ENCODE measurements around the gene NOTUM. TPM values are rescaled to one million over a fixed set of nuclear protein-coding genes. Genes with fewer than 3 reads are reported as not detected.

NOTUM gene
- polyA plus RNA-seq, 12 donors = 1.9 to 7.7 (median 3.5) TPM; not detected in 2

- peak; percentile 84 for DNase-seq
Observed at GRCh38 chr17:81911277-81911961, 49.6 kb downstream of the NOTUM start, which contains the start of gene PCYT2. PCYT2 (minus strand) TSS chr17:81911399; CDS start chr17:81911355, 44 bp downstream.

GRCh38 chr17:81910840-81911276 lies 50.1 kb downstream of the NOTUM start:
- no peak for DNase-seq

DNA sequence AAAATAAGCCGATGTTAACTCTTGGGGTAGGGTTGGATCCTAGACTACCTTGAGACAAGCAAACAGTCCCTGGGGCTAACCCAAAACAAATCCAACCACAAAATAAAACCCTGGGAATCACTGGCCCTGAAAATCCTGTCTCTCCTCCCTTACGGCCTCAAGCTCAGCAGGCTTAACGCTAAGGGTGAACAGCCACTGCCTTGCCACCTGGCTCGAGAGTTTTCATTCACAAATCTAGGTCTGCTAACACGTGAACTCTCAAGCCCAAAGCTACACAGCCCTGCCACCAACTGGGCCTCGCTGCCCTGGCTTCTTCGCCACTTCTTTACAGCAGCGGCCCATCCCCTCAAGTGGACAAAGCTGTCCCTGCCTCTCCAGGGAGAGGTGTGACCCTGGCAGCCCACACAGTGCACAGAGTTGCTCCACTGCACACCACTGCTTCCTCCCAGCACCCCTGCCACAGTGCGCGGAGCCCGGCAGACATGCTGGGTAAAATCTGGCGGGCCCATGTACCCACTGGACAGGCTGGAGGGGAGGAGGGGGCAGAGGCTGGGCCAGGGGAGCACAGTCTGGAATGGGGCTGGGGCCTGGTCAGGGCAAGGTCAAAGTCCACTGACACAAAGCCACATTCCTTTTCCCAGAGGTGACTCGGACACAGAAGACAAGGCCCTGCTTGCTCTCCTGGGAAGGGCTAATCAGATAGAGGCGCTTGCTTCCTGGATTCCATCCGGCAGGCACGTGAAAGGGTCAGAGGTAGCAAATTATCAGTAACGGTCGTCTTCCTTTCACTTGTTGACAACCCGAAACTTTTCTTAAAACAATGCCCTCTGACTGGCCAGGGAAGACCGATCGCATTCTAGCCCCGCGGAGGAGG lies 50.8 kb downstream of the NOTUM start:
- DNase-seq = no peak

DNA sequence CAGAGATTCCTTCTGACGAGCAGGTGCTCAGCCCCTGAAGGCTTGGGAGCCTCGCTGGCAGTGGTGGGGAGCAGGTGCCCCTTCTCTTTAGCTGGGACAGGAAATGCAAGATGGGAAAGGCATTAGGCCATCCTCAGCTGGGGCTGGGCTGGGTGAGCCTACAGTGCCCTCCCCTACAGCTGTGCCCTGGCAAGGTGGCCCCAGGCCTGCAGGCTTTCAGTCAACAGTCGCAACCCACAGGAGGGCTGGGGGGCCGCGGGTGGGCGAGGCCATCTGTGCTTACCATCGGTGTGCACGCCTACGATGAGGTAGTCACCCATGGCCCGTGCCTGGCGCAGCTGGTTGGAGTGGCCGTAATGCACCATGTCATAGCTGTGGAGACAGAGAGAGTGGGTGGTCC lies 51.8 kb downstream of the NOTUM start:
- no peak for DNase-seq

DNA sequence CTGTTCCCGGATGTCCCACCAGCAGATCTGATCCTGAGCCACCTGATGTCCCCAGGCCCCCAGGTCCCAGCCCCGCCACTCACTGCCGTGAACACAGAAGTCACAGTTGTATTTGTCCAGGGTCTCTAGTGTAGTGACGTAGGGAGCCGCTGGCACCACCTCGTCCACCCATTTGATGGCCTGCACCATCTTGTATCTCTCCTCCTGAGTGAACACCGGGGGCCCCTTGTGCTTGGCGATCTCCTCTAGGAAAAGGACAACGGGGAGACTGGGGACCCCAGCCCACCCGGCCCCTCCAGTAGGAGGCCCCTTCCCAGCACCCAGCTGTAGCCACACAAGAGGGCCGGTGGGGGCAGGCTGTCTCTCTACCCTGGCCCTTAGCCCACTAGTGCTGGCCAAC lies 52.2 kb downstream of the NOTUM start:
- no peak for DNase-seq

- no peak for DNase-seq
Observed at GRCh38 chr17:81907219-81908145, 53.5 kb downstream of the NOTUM start.

- no peak for DNase-seq
Observed at GRCh38 chr17:81906476-81907218, 54.3 kb downstream of the NOTUM start.

GRCh38 chr17:81905993-81906392 lies 55.0 kb downstream of the NOTUM start:
- DNase-seq = no peak

DNA sequence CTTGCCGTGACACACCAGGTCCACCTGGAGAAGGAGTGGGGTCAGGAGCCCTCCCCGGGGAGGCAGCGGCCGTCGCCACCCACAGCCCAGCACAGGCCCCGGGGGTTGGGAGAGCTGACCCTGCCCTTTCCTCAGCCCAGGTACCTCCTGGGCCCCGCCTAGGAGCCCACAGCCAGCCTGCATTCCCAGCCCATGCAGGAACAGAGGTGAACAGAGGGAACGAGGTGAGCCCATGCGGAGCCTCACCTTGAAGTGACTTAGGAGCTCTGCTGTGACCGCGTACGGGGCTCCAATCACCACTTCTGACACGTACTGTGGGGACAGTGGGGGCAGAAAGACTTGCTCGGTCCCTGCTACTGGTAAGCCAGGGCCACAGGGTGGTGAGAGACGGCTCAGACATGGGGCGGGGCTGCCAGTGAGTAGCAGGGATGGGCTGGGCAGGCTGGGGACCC lies 55.5 kb downstream of the NOTUM start:
- no peak for DNase-seq

DNA sequence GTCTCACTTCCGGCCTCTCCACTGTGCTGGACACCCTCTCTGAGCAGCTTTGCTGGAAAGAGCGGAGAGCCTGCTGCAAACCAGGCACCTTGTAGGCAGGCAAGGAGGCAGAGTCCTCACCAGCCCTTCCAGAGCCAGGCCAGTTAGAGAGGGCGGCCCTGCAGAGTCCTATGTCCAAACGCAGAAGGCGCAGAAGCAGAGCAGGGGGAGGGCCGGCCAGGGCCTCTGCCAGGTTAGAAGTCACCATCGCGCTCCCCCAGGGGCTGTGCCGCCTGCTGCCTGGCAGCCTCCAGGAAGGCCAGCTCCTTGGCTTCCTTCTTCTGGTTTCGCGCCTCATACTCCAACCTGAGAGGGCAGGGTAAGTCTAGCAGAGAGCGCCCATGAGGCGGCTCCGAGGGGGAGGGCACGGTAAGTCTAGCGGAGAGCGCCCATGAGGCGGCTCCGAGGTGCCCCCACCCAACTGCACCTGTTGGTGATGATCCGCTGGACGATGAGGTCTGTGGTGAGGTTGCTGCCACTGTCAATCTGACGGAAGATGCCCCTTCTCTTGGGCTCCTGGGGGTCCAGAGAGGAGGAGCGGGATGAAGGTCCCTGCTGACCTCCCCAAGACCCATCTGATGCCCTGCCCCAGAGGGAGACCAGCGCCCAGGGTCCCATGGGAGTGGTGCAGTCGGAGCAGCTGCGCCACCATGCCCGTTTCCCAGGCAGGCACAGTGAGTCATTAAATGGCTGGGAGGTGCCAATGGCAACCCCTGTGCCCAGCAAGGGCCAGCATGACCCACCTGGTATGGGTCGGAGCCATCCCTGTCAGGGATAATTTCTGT lies 56.2 kb downstream of the NOTUM start:
- DNase-seq = no peak

DNA sequence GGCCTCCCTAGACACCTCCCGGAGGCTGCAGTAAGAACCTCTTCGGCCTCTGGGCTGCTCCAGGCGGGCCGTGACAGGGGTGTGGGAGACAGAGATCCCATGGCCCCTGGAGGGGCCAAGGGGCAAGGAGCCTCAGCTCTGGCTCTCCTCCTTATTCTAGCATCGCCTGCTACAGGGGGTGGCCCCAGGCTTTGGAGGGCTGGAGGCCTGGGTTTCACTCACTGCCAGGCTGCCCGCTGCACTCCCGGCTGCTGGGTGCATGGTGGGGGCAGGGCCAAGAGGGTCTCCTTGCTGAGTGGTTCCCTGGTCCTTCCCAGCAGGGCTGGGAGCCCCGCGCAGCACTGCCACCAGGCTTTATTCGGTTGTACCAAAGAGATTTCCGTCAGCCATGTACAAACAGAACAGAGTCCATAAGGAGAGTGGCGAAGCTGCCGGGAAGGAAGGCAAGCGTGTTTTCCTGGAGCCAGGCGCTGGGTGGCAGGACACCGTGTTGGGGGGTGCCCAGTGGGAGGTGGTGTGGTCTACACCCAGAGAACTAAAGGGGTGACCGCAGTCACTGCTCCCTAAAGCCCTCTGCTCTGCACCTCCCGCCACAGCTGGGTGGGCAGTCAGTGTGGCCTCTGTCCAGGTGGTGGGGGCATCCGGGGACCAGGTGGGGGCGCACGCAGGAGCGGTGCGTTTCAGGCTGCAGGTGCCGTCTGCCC lies 56.9 kb downstream of the NOTUM start:
- no peak for DNase-seq

DNA sequence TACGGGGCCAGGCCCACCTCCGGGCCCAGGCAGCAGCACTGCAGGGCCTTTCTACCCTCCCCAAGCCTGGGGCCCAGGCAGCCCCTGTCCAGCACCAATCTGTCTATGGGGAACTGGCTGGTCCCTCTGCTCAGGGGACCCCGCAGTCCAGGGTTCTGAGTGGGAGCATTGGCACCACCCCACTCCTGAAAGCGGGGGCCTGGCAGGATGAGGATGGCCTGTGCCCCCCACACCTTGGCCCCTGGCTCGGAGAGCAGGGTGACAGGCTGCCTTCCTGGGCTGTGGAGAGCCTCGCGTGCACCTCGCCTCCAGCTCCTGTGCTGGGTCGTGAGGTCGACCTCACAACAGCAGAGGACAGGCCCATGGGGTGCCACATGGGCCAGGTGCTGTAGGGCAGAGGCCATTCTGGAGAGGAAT lies 57.6 kb downstream of the NOTUM start:
- no peak for DNase-seq

GRCh38 chr17:81902653-81903414 lies 58.2 kb downstream of the NOTUM start:
- DNase-seq = no peak

Other genes starting within 250 kb of the NOTUM start
- gene SLC25A10, start 248.9 kb downstream of the NOTUM start, polyA plus RNA-seq (ENCODE audit: insufficient read length in 12 of 12) = 10 to 100 TPM in 1 of 12 donors, 1 to 10 TPM in 10, not detected in 1; 1.2 to 22.7 (median 2.9) TPM
- under 1 TPM in 4 of 12 donors, not detected in 8; 0.18 to 0.33 (median 0.22) TPM for gene GCGR, start 157.0 kb downstream of the NOTUM start, polyA plus RNA-seq (ENCODE audit: insufficient read length in 12 of 12)
- 100 to 1,000 TPM in 3 of 12 donors, 10 to 100 TPM in 8, not detected in 1; 73.5 to 264 (median 95.5) TPM for gene MCRIP1, start 127.9 kb downstream of the NOTUM start, polyA plus RNA-seq (ENCODE audit: insufficient read length in 12 of 12)
- 10 to 100 TPM in 11 of 12 donors, not detected in 1; 10.9 to 61.9 (median 26.1) TPM for gene PPP1R27, start 126.1 kb downstream of the NOTUM start, polyA plus RNA-seq (ENCODE audit: insufficient read length in 12 of 12)
- 100 to 1,000 TPM in 11 of 12 donors, not detected in 1; 346 to 655 (median 404) TPM for gene P4HB, start 100.7 kb downstream of the NOTUM start, polyA plus RNA-seq (ENCODE audit: insufficient read length in 12 of 12)
- 100 to 1,000 TPM in 11 of 12 donors, not detected in 1; 114 to 310 (median 158) TPM for gene ARHGDIA, start 89.8 kb downstream of the NOTUM start, polyA plus RNA-seq (ENCODE audit: insufficient read length in 12 of 12)
- 100 to 1,000 TPM in 1 of 12 donors, 10 to 100 TPM in 11; 45.6 to 887 (median 57.3) TPM for gene ALYREF, start 69.6 kb downstream of the NOTUM start, polyA plus RNA-seq (ENCODE audit: insufficient read length in 12 of 12)
- 100 to 1,000 TPM in 2 of 12 donors, 10 to 100 TPM in 9, not detected in 1; 52.4 to 123 (median 89.3) TPM for gene ANAPC11, start 69.5 kb downstream of the NOTUM start, polyA plus RNA-seq (ENCODE audit: insufficient read length in 12 of 12)
- under 1 TPM in 10 of 12 donors, not detected in 2; 0.14 to 0.81 (median 0.49) TPM for gene NPB, start 58.9 kb downstream of the NOTUM start, polyA plus RNA-seq (ENCODE audit: insufficient read length in 12 of 12)
- 10 to 100 TPM in 6 of 12 donors, 1 to 10 TPM in 5, not detected in 1; 8.1 to 17.0 (median 10.0) TPM for gene PCYT2, start 49.8 kb downstream of the NOTUM start, polyA plus RNA-seq (ENCODE audit: insufficient read length in 12 of 12)
- 10 to 100 TPM in 2 of 12 donors, 1 to 10 TPM in 9, not detected in 1; 4.1 to 15.8 (median 6.4) TPM for gene SIRT7, start 43.0 kb downstream of the NOTUM start, polyA plus RNA-seq (ENCODE audit: insufficient read length in 12 of 12)
- 10 to 100 TPM in 11 of 12 donors, not detected in 1; 11.0 to 17.4 (median 13.7) TPM for gene MAFG, start 33.5 kb downstream of the NOTUM start, polyA plus RNA-seq (ENCODE audit: insufficient read length in 12 of 12)
- 100 to 1,000 TPM in 1 of 12 donors, 10 to 100 TPM in 10, not detected in 1; 46.4 to 100 (median 58.3) TPM for gene PYCR1, start 23.9 kb downstream of the NOTUM start, polyA plus RNA-seq (ENCODE audit: insufficient read length in 12 of 12)
- gene MYADML2, start 14.0 kb downstream of the NOTUM start, polyA plus RNA-seq (ENCODE audit: insufficient read length in 12 of 12) = 10 to 100 TPM in 9 of 12 donors, 1 to 10 TPM in 2, not detected in 1; 6.0 to 35.9 (median 18.5) TPM
- gene ASPSCR1, start 16.4 kb upstream of the NOTUM start, polyA plus RNA-seq (ENCODE audit: insufficient read length in 12 of 12) = 10 to 100 TPM in 11 of 12 donors, not detected in 1; 17.2 to 80.2 (median 21.5) TPM
- gene CENPX, start 61.7 kb upstream of the NOTUM start, polyA plus RNA-seq (ENCODE audit: insufficient read length in 12 of 12) = 10 to 100 TPM in 11 of 12 donors, not detected in 1; 26.1 to 35.6 (median 30.8) TPM
- 10 to 100 TPM in 2 of 12 donors, 1 to 10 TPM in 9, not detected in 1; 6.3 to 31.7 (median 8.0) TPM for gene LRRC45, start 62.1 kb upstream of the NOTUM start, polyA plus RNA-seq (ENCODE audit: insufficient read length in 12 of 12)
- 10 to 100 TPM in 3 of 12 donors, 1 to 10 TPM in 8, not detected in 1; 4.0 to 28.9 (median 6.4) TPM for gene RAC3, start 70.5 kb upstream of the NOTUM start, polyA plus RNA-seq (ENCODE audit: insufficient read length in 12 of 12)
- 10 to 100 TPM in 11 of 12 donors, not detected in 1; 26.8 to 54.2 (median 34.6) TPM for gene DCXR, start 76.5 kb upstream of the NOTUM start, polyA plus RNA-seq (ENCODE audit: insufficient read length in 12 of 12)
- gene RFNG, start 90.6 kb upstream of the NOTUM start, polyA plus RNA-seq (ENCODE audit: insufficient read length in 12 of 12) = 10 to 100 TPM in 11 of 12 donors, not detected in 1; 22.8 to 56.6 (median 30.1) TPM
- 10 to 100 TPM in 11 of 12 donors, not detected in 1; 55.7 to 91.1 (median 62.2) TPM for gene GPS1, start 90.7 kb upstream of the NOTUM start, polyA plus RNA-seq (ENCODE audit: insufficient read length in 12 of 12)
- 10 to 100 TPM in 11 of 12 donors, not detected in 1; 37.9 to 72.2 (median 54.8) TPM for gene DUS1L, start 104.6 kb upstream of the NOTUM start, polyA plus RNA-seq (ENCODE audit: insufficient read length in 12 of 12)
- 10 to 100 TPM in 11 of 12 donors, not detected in 1; 15.7 to 62.2 (median 24.1) TPM for gene FASN, start 137.0 kb upstream of the NOTUM start, polyA plus RNA-seq (ENCODE audit: insufficient read length in 12 of 12)

All from muscle of arm (tissue), 12 donors.